ENCODE measurements around the gene RBM15B. TPM values are rescaled to one million over a fixed set of nuclear protein-coding genes. Genes with fewer than 3 reads are reported as not detected.
A peak's percentile ranks its signal among the peaks of the same experiment; 100 is the strongest.

Gene RBM15B
- polyA plus RNA-seq, 2 of the 4 experiments (the other 2 are of a cell fraction) = 7.9 to 17.0 TPM

- no peak overlapping the region for H3K27ac ChIP-seq
- H3K4me1 ChIP-seq = no peaks in the 10 kb centered on the region
- ChIA-PET CTCF (interaction anchor here (0.8 to 1.6 kb wide), 8 partner anchors 10 to 818 kb away, joined by 3 to 11 read pairs (median 3); no protein-coding TSS in a partner anchor), POLR2A (interaction anchor here (1.4 kb wide), 1 partner anchor 65 kb away, joined by 3 read pairs; the partner anchor contains the start of gene DCAF1)
- TF ChIP-seq CHD4 (IDR thresholded peaks at IDR 0.05; ENCODE audit: borderline replicate concordance) = no peak
- no peak for TF ChIP-seq HOXB5 (CRISPR knock-in tag; IDR thresholded peaks at IDR 0.05)
- no peak for TF ChIP-seq MAZ (IDR thresholded peaks at IDR 0.05; ENCODE audit: borderline replicate concordance, low read depth, low read length)
- no peak for TF ChIP-seq RCOR1 (IDR thresholded peaks at IDR 0.05; ENCODE audit: low read depth, low read length)
- no peak for TF ChIP-seq HES2 (IDR thresholded peaks at IDR 0.05)
- no peak for TF ChIP-seq ATOH8 (CRISPR knock-in tag; IDR thresholded peaks at IDR 0.05; ENCODE audit: low read depth)
- no peak for TF ChIP-seq SREBF2 (IDR thresholded peaks at IDR 0.05)
- 88% methylated on average over 5 of the region's 5 CpGs for WGBS (ENCODE audit: missing lambda C conversion rate)
- no peak overlapping the region for H3K4me3 ChIP-seq
- H3K4me2 ChIP-seq = no peak overlapping the region
- FAIRE-seq = no peak
- no peak for ATAC-seq
- no peaks in the 10 kb centered on the region for H3K9me3 ChIP-seq
- no peak for DNase-seq (ENCODE audit: low read depth in 1 of 2, low spot score in 1 of 2)
These were observed 43.0 kb downstream of the RBM15B start for GRCh38 chr3:51434110-51434509.

- no peak for TF ChIP-seq MAFK (IDR thresholded peaks at IDR 0.05; ENCODE audit: partially characterized antibody)
- TF ChIP-seq SREBF2 (IDR thresholded peaks at IDR 0.05) = no peak
- no peak for TF ChIP-seq HEYL (CRISPR knock-in tag; IDR thresholded peaks at IDR 0.05)
- peak in 1 of 2 experiments; percentile 20; a peak in 2 of 5 replicates for TF ChIP-seq RAD21 (conservative IDR thresholded peaks at IDR 0.05 in 1 of 2, IDR thresholded peaks at IDR 0.05 in 1 of 2)
- no peak for TF ChIP-seq EP300 (IDR thresholded peaks at IDR 0.05)
- TF ChIP-seq ZSCAN20 (CRISPR knock-in tag; IDR thresholded peaks at IDR 0.05) = no peak
- TF ChIP-seq TP53 (CRISPR knock-in tag; IDR thresholded peaks at IDR 0.05) = no peak
- TF ChIP-seq FOXS1 (CRISPR knock-in tag; IDR thresholded peaks at IDR 0.05) = no peak
- no peak for TF ChIP-seq JUNB (IDR thresholded peaks at IDR 0.05)
- peak; percentile 45 for TF ChIP-seq CTCF (IDR thresholded peaks at IDR 0.05)
- peak; percentile 86 to 92 for ATAC-seq
- no peak for FAIRE-seq
- Histone ChIP-seq H3K9me3 (no peaks in the 10 kb centered on the region), H3K27ac (no peak overlapping the region), H3K4me3 (no peak overlapping the region), H3K4me1 (no peaks in the 10 kb centered on the region), H3K4me2 (no peak overlapping the region)
- DNase-seq (ENCODE audit: low read depth in 1 of 2, low spot score in 1 of 2) = peak; percentile 23 to 65
- ChIA-PET CTCF (interaction anchor here (0.7 to 1.6 kb wide), 11 partner anchors 9 to 819 kb away, joined by 3 to 11 read pairs (median 3); no protein-coding TSS in a partner anchor), POLR2A (interaction anchor here (0.5 to 1.4 kb wide), 2 partner anchors 12 to 64 kb away, joined by 3 to 4 read pairs; partner anchors contain the start of gene DCAF1)
These were observed 43.8 kb downstream of the RBM15B start for GRCh38 chr3:51434746-51435327.

GRCh38 chr3:51436998-51437639 lies 46.0 kb downstream of the RBM15B start:
- CTCF ChIA-PET = interaction anchor here (0.6 to 1.4 kb wide), 3 partner anchors 48 to 1067 kb away, joined by 3 read pairs; no protein-coding TSS in a partner anchor
- TF ChIP-seq MAX (IDR thresholded peaks at IDR 0.05) (no peak), CTCF (IDR thresholded peaks at IDR 0.05) (no peak), CBX8 (IDR thresholded peaks at IDR 0.05) (no peak), FOSB (CRISPR knock-in tag; IDR thresholded peaks at IDR 0.05) (no peak), RAD21 (conservative IDR thresholded peaks at IDR 0.05 in 1 of 2, IDR thresholded peaks at IDR 0.05 in 1 of 2) (no peak), JUN (IDR thresholded peaks at IDR 0.05) (no peak), HOXB13 (CRISPR knock-in tag; IDR thresholded peaks at IDR 0.05; ENCODE audit: low read depth) (no peak), PBX3 (IDR thresholded peaks at IDR 0.05) (no peak), EHF (CRISPR knock-in tag; IDR thresholded peaks at IDR 0.05) (no peak), MYC (IDR thresholded peaks at IDR 0.05; ENCODE audit: borderline replicate concordance, low read length) (no peak), SREBF2 (IDR thresholded peaks at IDR 0.05) (no peak)

More at GRCh38 chr3:51436998-51437639, 46.0 kb downstream of the RBM15B start:
- 93% methylated on average over 8 of the region's 8 CpGs for WGBS (ENCODE audit: missing lambda C conversion rate)
- no peaks in the 10 kb centered on the region for H3K9me3 ChIP-seq
- FAIRE-seq = no peak
- no peak for ATAC-seq
- H3K4me2 ChIP-seq = no peak overlapping the region
- H3K4me1 ChIP-seq = no peaks in the 10 kb centered on the region
- no peak overlapping the region for H3K27ac ChIP-seq
- POLR2A ChIA-PET = no interaction called here
- no peak overlapping the region for H3K4me3 ChIP-seq
- DNase-seq (ENCODE audit: low read depth in 1 of 2, low spot score in 1 of 2) = no peak

All from A549 (cell line).